HG03066 (cell line): ENCODE measurements around the gene AP1M1.
"Not testable (repeated sequence)": the region's sequence is repeated elsewhere in the genome, so short reads cannot be mapped to it uniquely, and the experiment has no call there.

ENCODE experiments used
- ATAC-seq: cut with Tn5 transposase; IDR thresholded peaks from one replicate; pipeline ENCODE4 v1.9.1; 2021; ENCODE audit warnings: low read depth; ENCODE audit not compliant: unreplicated experiment

Gene AP1M1

GRCh38 chr19:16259385-16260159, 61.9 kb downstream of the AP1M1 start:
- no peak for ATAC-seq

GRCh38 chr19:16260160-16260811, 62.6 kb downstream of the AP1M1 start:
- no peak for ATAC-seq

DNA sequence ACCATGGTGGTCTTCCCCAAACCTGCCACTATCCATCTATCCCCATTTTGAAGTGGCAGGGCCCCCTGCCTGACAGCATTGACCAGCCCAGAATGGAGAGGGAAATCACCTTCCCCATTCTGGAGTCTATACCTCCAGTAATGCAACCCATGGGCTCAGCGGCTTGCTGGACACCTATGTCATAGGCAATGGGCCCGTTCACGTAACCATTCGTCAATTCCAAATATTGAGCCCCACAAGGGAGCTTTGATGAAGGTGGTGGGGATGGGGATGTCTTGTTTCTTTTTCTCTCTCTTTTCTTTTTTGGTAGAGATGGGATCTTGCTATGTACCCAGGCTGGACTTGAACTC, 63.1 kb downstream of the AP1M1 start:
- ATAC-seq: no peak

- ATAC-seq: no peak
Observed at GRCh38 chr19:16261584-16262368, 64.1 kb downstream of the AP1M1 start.

DNA sequence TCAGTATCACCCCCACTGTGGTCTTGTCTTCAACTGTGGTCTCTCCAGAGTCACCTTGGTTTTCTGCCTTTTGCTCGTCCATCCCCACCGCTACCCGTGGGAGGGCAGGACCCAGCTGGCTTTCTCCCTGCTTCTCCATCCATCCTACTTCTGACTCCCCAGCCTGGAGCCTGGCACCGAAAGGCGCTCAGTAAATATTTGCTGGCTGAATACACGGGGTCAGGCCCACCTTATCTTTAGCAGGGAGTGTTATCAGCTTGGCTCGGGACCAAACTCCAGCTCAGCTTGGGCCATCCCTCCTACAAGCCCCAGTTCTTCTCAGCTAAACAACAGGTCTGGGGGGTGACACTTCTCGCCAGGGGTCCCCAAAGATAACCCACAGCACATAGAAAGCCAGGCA, 64.9 kb downstream of the AP1M1 start:
- no peak for ATAC-seq

DNA sequence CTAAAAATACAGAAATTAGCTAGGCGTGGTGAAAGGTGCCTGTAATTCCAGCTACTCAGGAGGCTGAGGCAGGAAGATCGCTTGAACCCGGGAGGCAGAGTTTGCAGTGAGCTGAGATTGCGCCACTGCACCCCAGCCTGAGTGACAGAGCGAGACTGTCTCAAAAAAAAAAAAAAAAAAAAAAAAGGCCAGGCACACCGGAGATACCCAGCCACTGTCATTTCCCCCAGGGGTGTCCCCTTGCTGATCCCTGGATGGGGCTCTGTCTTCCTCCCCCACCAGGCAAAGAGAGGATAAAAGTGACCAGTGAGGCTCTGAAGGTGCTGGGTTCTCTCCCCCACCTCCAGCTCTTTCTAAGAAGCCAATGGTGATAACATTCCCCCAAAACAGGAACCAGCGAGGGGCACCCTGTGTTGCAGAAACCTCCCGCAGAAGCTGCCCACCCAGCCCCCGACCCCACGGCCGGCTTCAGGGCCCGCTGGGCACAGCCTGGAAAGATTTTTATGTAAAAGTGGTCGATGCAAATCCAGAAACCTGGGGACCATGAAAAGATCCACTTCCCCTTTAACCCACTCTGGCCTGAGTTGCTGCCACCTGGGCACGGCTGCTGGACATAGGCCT, 65.5 kb downstream of the AP1M1 start:
- ATAC-seq: no peak

- ATAC-seq: no peak
Observed at GRCh38 chr19:16265205-16265604, 67.5 kb downstream of the AP1M1 start.

DNA sequence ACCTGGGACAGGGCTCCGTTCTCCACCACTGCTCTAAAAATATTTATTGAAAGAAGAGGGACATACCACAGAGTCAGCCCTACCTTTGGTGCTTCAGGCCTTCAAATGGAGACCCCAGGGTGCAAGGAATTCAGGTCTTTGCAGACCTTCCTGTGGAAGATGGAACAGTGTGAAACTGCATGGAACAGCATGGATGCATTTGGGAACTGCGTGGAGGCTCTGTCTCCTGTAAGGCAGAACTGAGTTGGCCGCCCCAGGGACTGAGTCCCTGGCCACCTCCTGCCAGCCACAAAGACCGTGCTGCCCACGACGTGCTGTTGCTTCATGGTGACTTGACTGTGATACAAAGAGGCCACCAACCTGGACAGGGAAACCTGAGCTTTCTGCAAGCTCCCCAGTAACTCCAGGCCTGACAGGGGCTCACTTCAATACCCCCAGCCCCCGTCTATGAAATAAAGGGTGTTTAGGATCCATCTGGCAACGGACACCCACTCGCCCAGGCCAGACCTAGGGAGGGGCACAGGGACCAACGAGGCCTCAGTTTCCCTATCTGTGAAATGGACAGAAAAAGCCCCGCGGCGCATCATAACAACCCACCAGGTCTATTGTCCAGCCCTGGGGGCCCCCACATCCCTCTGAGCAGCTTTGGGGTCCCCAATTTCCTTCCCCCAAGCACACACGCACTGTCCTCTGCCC, 68.3 kb downstream of the AP1M1 start:
- no peak for ATAC-seq

GRCh38 chr19:16266586-16266942, 68.9 kb downstream of the AP1M1 start:
- no peak for ATAC-seq

- ATAC-seq: no peak
Observed at GRCh38 chr19:16268676-16269319, 71.1 kb downstream of the AP1M1 start.

- no peak for ATAC-seq
Observed at GRCh38 chr19:16272945-16273344, 75.2 kb downstream of the AP1M1 start.

- ATAC-seq: no peak
Observed at GRCh38 chr19:16274447-16274846, 76.7 kb downstream of the AP1M1 start.

- no peak for ATAC-seq
Observed at GRCh38 chr19:16280306-16280705, 82.6 kb downstream of the AP1M1 start.

DNA sequence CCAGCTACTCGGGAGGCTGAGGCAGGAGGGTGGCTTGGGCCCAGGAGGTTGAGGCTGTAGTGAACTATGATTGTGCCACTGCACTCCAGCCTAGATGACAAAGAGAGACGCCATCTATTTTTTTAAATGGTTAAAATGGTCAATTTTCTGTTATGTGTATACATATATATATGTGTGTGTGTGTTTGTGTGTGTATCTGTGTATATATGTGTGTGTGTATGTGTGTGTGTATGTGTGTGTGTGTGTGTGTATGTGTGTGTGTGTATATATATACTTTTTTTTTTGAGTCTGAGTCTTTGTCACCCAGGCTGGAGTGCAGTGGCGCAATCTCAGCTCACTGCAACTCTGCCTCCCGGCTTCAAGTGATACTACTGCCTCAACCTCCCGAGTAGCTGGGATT, 84.0 kb downstream of the AP1M1 start:
- ATAC-seq: no peak

GRCh38 chr19:16283210-16284061, 85.7 kb downstream of the AP1M1 start:
- ATAC-seq: no peak

DNA sequence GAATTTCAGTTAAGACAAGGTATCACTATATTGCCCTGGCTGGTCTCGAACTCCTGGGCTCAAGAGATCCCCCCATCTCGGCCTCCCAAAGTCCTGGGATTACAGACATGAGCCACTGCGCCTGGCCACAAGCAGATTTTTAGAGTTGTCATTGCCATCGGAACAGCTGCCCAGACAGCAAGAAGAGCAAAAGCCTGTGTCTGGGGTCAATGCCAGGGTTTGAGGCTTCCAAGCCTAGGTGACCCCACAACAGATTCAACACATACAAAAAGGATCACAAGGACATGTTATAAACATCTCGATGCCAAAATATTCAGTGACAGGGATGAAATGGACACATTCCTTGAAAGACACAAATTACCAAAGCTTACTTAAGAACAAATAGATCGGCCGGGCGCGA, 86.8 kb downstream of the AP1M1 start:
- ATAC-seq: no peak

- not testable (repeated sequence) for ATAC-seq
Observed at GRCh38 chr19:16285079-16285478, 87.4 kb downstream of the AP1M1 start.

GRCh38 chr19:16285769-16286498, 88.2 kb downstream of the AP1M1 start:
- no peak for ATAC-seq

- ATAC-seq: no peak
Observed at GRCh38 chr19:16288544-16288943, 90.8 kb downstream of the AP1M1 start.
